HG03469 (cell line): ENCODE measurements around the gene ERC2.

Experiments used
- ATAC-seq: cut with Tn5 transposase; IDR thresholded peaks from one replicate; pipeline ENCODE4 v1.9.1; 2021; ENCODE audit warnings: mild to moderate bottlenecking, moderate library complexity, moderate number of reproducible peaks; ENCODE audit not compliant: unreplicated experiment

The ERC2 gene

DNA sequence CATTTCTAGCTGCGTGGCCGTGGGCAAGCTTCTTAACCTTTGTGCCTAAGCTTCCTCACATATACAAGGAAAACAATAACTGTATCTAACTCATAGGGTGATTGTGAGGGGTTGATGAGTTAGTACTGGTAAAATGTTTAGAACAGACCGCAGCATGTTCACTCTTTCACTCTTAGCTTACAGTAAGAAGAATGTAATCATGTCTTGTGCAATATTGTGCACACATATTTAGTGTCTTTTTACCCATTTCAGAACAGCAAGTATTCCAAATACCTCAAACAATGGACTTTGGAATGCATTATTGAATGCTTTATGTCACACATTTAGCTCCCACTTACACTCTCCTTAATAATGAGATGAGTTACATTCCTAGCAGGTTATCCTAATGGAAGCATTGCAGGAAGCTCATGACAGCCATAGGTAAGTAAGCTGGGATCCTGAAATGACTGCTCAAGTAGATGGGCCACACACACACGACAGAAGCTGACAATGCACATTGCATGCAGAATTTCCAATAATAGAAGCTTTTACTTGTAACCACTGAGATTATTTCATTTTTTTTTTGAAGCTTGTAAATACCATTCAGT is 512.3 kb downstream of the ERC2 start:
- no peak for ATAC-seq

DNA sequence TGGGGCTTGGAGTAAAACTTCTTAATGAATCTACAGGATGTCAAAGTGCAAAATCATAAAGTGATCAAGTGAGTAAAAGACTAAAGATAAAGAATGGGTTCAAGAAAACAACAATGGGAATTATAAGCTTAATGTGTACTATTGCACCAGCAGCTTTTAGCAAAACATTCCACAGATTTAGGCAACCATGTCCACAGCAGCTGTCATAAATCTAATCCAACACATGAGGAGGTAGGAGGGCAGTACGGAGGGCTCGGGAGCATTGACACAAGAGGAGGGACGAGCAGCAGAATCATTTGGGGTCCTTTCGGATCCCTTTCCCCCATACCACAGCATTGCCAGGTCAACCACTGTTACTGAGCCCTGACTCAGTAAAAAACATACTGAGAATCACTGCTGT is 516.9 kb downstream of the ERC2 start:
- no peak for ATAC-seq

DNA sequence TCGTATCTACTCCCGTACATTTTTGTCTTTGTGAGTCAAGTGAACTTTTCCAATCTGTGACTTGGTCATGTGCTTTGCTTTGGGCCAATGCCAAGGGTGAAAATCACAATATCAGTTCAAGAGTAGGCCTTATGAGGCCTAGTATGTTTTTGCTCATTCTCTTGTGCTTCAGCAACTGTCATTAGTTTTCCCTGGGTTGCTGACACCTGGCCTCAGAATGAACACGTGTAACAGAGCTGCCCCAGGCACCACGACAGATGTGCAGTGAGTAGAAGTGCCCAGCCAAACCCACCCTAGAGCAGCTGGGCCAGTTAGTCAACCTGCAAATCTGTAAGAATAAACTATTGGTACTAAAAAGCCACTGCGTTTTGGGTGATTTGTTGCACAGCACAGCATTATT is 520.9 kb downstream of the ERC2 start:
- no peak for ATAC-seq

GRCh38 chr3:55946574-55947160 is 521.6 kb downstream of the ERC2 start:
- ATAC-seq: no peak

DNA sequence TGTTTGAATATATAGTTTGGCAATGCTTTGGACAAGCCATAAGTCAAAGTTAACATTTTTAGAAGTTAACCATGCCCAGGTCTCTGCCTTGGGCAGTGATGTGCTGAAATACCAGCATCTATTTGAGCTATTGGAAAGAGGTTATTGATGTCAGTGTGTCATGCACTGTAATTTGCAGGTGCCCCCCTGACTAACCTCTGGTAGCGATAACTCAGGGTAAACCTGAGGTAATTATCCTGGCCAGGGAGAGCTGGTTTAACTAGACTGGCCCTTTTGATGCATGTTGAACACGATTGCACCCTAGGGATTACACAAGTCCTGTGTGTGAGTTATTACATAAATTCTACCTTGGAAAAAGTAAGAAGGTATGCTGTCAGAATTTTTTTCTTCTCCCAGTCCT is 525.4 kb downstream of the ERC2 start:
- no peak for ATAC-seq

GRCh38 chr3:55939287-55939686 is 529.0 kb downstream of the ERC2 start:
- ATAC-seq: no peak

DNA sequence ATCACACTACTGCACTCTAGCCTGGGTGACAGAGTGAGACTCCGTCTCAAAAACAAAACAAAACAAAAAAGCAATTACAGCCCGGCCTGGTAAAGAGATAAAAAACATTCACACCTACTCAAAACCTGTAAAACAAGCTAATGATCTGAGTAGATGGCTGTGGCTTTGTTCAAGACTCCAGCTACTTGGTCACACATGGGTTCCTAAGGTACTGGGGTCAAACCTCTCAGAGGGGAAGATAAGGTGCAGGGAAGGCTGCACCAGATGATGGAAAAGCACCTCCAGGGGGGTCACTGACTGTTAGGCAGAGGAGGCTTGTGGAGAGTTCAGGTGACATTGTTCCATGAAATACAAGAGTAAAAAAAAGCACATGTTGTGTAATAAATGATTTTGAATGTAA is 531.0 kb downstream of the ERC2 start:
- no peak for ATAC-seq

- no peak for ATAC-seq
Measured at GRCh38 chr3:55936549-55937052, 531.7 kb downstream of the ERC2 start.

DNA sequence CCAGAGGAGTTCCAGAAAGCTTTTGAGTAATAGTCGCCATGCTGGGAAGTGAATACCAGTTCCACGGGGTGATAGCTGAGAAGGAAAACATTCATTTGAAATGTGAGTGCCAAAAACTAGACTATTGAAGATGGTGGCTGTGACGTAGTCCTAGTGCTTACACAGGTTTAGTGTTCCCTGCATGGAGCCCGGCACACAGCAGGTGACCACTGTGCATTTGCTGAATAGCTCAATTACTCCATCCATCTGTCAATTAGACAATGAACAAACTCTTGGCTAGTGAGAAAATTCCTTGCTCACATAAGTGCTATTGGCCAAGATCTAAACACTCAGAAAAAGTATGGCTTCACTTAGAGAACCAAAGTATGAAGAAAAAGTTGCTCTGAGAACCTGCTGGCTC is 533.0 kb downstream of the ERC2 start:
- no peak for ATAC-seq

DNA sequence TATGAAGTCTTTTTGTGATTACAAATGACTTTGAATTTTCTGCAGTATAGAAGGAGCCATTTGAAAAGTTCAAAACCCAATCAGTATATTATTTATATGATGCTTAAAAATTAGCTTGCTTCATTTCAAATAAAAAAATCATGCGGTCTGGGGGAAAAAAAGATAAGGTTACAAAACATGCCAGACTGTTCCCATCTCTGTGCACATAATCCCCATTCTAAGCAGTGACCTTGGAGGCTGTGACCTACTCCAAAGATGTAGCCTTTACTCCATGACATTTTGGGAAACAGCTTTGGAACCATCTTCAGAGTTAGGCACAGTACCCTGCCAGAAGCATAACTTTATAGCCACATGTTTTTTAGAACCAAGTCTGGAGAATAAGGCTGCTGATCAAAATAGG is 533.5 kb downstream of the ERC2 start:
- ATAC-seq: no peak

DNA sequence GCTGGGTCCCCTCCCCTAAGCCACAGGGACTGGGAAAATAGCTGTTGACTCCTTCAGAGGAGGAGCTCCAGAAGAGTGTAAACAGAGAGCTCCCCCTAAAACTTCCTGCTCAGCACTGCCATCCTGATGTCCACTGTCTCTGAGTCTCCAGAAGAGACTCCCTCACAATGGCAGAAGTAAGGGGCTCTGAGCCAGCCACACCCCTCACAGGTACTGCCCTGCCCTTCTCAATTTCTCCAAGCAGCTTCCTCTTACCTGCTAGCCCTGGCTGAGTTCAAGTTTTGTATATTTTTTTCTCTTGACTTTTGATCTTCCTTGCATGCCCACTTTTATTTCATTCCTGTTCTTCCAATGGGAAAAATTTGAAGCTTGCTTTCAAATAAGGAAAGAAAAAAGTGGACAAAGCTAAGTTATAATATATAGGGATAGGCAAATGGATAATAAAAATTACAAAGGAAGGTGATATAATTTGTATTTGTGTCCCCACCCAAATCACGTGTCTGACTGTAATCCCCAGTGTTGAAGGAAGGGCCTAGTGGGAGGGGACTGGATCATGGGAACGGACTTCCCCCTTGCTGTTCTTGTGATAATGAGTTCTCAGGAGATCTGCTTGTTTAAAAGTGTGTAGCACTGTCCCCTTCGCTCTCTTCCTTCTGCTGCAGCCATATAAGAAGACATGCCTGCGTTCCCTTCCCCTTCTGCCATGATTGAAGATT is 539.0 kb downstream of the ERC2 start:
- no peak for ATAC-seq

DNA sequence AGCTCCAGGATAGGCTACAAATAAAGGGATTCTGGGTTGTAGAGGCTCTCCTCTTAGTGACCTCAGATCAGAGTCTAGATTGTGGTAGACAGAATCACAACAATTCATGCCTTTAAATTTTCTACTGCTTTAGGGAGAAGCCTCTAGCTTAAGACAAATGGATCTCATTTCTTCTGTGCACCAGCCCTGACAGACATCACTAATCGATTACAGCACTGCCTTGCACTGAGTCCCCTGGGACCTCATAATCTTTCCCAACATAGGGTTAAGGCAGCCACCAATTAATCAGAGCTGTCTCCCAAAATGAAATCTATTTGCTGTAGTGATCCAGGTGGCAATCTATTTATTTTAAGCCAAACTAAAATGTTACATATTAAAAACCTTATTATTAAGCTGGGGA is 544.6 kb downstream of the ERC2 start:
- no peak for ATAC-seq

DNA sequence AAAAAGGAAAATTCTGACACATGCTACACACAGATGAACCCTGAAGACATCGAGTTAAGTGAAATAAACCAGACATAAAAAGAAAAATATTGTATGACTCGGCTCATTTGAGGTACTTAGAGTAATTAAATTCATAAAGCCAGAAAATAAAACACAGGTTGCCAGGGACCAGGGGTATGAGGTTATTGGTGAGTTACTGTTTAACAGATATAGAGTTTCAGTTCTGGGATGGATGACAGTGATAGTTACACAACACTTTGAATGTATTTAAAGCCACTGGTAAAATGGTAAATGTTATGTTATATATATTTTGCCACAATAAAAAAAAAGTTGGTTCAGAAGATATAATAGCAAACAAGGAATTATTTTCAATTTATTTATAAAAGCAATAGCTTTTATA is 545.1 kb downstream of the ERC2 start:
- no peak for ATAC-seq

- no peak for ATAC-seq
Measured at GRCh38 chr3:55912880-55913279, 555.4 kb downstream of the ERC2 start.

- ATAC-seq: no peak
Measured at GRCh38 chr3:55911266-55911665, 557.0 kb downstream of the ERC2 start.

GRCh38 chr3:55910543-55910942 is 557.7 kb downstream of the ERC2 start:
- no peak for ATAC-seq

- ATAC-seq: no peak
Measured at GRCh38 chr3:55909373-55909772, 558.9 kb downstream of the ERC2 start.

DNA sequence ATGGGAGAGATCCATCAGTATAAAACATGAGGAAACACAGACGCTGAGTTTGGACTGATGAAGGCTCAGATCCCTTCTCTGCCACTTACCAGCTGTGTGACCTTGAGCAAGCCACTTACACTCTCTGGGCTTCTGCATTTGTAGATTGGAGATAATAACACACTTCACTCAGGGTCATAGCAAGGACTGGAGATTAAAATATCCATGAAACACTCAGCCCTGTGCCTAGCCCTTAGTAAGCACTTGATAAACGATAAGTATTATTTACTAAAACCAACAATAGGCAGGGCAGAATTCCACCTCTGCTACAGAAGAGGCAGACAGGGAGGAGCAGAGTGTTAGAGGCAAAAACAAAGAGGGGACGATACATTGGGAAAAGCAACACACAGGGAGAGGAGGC is 560.7 kb downstream of the ERC2 start:
- no peak for ATAC-seq

DNA sequence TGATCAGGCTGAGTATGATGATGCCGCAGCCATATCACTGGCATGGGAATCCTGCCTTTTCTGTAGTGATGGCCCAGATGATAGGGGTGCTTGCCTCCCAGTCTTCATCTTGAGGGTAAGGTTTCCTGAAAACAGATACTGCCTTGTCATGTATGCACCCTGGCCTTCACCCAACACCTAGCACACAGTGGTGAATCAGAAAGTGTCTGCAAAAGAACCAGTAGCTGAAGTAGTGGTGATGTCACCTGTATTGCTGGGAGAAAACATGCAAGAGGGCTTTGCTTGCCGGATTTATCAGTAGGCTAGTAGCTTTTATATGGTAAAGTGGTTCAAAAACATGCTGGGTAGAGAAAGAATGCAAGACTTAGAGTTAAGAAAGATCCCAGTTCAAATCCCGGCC is 561.4 kb downstream of the ERC2 start:
- ATAC-seq: no peak

- ATAC-seq: no peak
Measured at GRCh38 chr3:55904716-55905115, 563.6 kb downstream of the ERC2 start.

GRCh38 chr3:55903680-55904079 is 564.6 kb downstream of the ERC2 start:
- no peak for ATAC-seq

GRCh38 chr3:55902221-55902900 is 565.9 kb downstream of the ERC2 start:
- ATAC-seq: no peak
